GM11168 (cell line): Measurements from ENCODE around the gene KNG1.
"Not testable (repeated sequence)": the region's sequence is repeated elsewhere in the genome, so short reads cannot be mapped to it uniquely, and the experiment has no call there.

ENCODE experiments used
- in situ Hi-C: fragments of 300-500 bp; cut with MboI; formaldehyde crosslinking; loops from one replicate; pipeline ENCODE4 v1.12.0; 2022; ENCODE audit warnings: low sequenced_read_pairs; ENCODE audit not compliant: unreplicated experiment

The KNG1 gene

GRCh38 chr3:186717039-186717457, at the start of gene KNG1:
TSS of gene KNG1 (plus strand) at chr3:186717359. CDS start at chr3:186717543, 184 bp downstream.
- in situ Hi-C loops: no loop called here

DNA sequence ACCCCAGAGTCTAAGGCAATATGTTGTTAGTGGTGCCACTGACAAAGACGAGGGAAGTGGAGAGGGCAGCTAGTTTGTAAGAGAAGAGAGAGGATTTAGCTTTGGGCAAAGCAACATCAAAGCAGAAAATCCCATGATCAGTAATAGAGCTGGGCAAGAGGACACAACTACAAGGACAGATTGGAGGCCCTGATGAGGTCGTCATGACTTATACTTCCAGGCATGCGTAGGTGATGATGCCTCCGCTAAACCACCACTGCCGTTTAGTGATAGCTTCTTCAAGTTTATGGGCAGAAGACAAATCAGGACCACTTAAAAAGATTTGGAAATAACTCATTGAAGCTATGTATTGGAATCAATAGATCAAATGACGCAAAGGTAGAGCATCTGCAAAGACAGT, 48.7 kb upstream of the KNG1 start:
- in situ Hi-C loops: no loop called here

GRCh38 chr3:186669378-186670084, 47.6 kb upstream of the KNG1 start:
- in situ Hi-C loops: no loop called here

- in situ Hi-C loops: no loop called here
Observed at GRCh38 chr3:186670155-186670554, 47.0 kb upstream of the KNG1 start.

DNA sequence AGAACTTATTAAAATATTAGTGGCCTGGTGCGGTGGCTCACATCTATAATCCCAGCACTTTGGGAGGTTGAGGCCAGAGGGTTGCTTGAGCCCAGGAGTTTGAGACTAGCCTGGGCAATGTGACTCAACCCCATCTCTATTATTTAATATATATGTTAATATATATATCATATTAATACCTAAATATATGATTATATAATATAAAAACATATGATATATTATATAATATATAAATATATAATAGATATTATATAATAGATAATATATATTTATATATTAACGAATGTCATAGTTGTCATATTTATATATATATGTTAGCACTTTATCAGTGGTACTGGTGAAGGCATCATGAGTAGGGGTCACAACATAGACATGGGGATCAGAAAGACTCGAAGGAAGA, 46.1 kb upstream of the KNG1 start:
- in situ Hi-C loops: no loop called here

GRCh38 chr3:186678604-186679003, 38.6 kb upstream of the KNG1 start:
- in situ Hi-C loops: no loop called here

DNA sequence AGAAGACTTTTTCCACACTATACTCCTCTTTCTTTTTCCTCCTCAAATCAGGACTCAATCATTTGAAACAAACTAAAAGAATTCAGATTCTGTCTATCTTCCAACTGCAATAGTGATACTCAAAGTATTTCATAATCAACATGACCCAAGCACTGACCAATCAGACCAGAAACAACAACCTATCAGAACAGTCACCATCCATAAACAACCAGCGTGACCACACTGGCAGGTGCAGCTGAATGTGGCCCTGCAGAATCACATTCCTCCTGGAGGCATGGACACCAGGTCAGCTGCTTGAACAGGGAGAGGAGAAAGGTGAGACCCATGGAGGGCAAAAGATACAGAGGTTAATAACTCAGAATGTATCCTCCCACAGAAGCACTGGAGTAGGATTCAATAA, 38.0 kb upstream of the KNG1 start:
- in situ Hi-C loops: no loop called here

GRCh38 chr3:186680869-186681268, 36.3 kb upstream of the KNG1 start:
- in situ Hi-C loops: no loop called here

- in situ Hi-C loops: no loop called here
Observed at GRCh38 chr3:186682812-186683211, 34.3 kb upstream of the KNG1 start.

GRCh38 chr3:186683979-186684378, 33.2 kb upstream of the KNG1 start:
- in situ Hi-C loops: no loop called here

GRCh38 chr3:186686475-186686874, 30.7 kb upstream of the KNG1 start:
- in situ Hi-C loops: not testable (repeated sequence)

DNA sequence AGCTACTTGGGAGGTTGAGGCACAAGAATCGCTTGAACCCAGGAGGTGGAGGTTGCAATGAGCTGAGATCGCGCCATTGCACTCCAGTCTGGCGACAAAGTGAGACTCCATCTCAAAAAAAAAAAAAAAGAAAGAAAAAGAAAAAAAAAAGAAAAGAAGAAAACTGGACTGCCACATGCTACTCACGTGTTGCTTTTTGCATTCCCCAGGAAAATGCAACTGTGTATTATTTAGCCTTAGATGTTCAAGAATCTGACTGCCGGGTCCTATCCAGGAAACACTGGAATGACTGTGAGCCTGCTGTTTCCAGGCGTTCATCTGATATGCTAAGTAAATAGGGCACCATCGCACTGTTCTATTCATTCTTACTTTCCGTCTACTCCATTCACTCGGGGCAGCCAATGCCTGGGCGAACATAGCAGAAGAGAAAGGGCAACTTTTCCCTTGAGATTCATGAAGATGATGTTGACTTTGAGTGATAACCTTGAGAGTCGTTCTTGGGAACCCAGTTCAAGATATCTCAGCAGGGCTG, 30.0 kb upstream of the KNG1 start:
- in situ Hi-C loops: no loop called here

GRCh38 chr3:186690304-186690703, 26.9 kb upstream of the KNG1 start:
- in situ Hi-C loops: not testable (repeated sequence)

GRCh38 chr3:186691676-186692075, 25.5 kb upstream of the KNG1 start:
- in situ Hi-C loops: no loop called here

GRCh38 chr3:186693843-186694242, 23.3 kb upstream of the KNG1 start:
- in situ Hi-C loops: no loop called here

GRCh38 chr3:186694288-186695032, 22.7 kb upstream of the KNG1 start:
- in situ Hi-C loops: no loop called here

DNA sequence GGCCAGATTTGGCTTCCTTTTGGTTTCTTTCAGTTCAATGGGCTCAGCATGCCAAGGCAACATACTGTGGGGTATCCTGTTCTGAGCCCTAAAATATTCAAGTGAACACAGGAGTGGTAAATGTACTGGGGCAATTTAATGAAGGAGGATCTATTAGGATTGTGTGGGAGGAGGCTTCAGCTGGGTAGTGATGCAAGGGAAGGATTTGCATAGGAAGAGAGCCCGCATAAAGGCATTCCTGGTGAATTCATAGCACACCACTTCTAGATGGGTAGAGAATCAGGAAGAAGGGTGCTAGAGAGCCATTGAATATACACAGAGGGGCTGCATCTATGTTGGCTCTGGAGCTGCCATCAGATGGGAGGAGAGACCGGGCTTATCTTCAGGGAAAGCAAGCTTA, 20.6 kb upstream of the KNG1 start:
- in situ Hi-C loops: no loop called here

GRCh38 chr3:186697510-186697909, 19.6 kb upstream of the KNG1 start:
- in situ Hi-C loops: no loop called here

DNA sequence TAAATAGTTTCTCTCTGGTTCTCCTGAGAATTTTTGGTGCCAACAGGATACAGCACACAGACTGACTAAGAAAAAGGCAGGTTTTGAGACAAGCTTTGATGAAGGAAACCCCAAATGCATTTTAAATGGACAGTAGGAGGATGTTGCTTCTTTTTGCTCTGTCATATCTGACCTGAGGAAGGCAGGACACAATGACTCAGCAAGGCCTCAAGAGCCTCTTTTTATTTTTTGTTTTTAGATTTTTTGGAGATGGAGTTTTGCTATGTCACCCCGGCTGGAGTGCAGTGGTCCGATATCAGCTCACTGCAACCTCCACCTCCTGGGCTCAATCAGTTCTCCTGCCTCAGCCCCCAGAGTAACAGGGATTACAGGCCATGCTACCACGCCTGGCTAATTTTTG, 16.9 kb upstream of the KNG1 start:
- in situ Hi-C loops: no loop called here

- in situ Hi-C loops: not testable (repeated sequence)
Observed at GRCh38 chr3:186702451-186702850, 14.7 kb upstream of the KNG1 start.
